PC-9 (cell line): ENCODE measurements around the gene MAP3K5. TPM values are rescaled to one million over a fixed set of nuclear protein-coding genes. Genes with fewer than 3 reads are reported as not detected.

Source experiments
- BruUV-seq: library from RNA; stranded (reverse); fragments of 400-500 nt; replicated peaks from 2 replicates; lab custom pipeline; 2021; lab: Mats Ljungman, UMichigan
- CTCF ChIA-PET: fragments of 300-600 bp; sonication (Branson Sonifier 250); formaldehyde crosslinking; loops from one replicate; lab custom pipeline; 2022; ENCODE audit warnings: antibody characterized with exemption; lab: Charles Lee
- POLR2A ChIA-PET: fragments of 300-600 bp; sonication (Branson Sonifier 250); formaldehyde crosslinking; loops from one replicate; lab custom pipeline; 2022; ENCODE audit warnings: antibody characterized with exemption; ENCODE audit not compliant: unreplicated experiment; lab: Charles Lee
- DNase-seq, 2 experiments: peaks; one replicate each; pipeline versions ENCODE4 v3.0.0 to v3.0.0-alpha.2; 2015 to 2022; ENCODE audit warnings: mixed read lengths in 1 of 2
- H2AFZ ChIP-seq: fragments of 200-600 bp; sonication (generic); 2 replicates; pipeline ENCODE4 v1.8.1; 2017; ENCODE audit warnings: antibody characterized with exemption
- H3F3A ChIP-seq: fragments of 200-600 bp; sonication (generic); 2 replicates; pipeline ENCODE4 v1.8.1; 2017; ENCODE audit warnings: antibody characterized with exemption, mild to moderate bottlenecking, low read depth; ENCODE audit not compliant: insufficient read depth
- H3K27ac ChIP-seq: fragments of 200-600 bp; sonication (generic); 2 replicates; pipeline ENCODE4 v1.6.1; 2016; ENCODE audit warnings: mixed run types
- H3K27me3 ChIP-seq: fragments of 200-600 bp; sonication (generic); 2 replicates; pipeline ENCODE4 v1.6.1; 2016; ENCODE audit warnings: low read depth, mixed run types; ENCODE audit not compliant: insufficient read depth
- H3K36me3 ChIP-seq: fragments of 200-600 bp; sonication (generic); 2 replicates; pipeline ENCODE4 v1.6.1; 2016; ENCODE audit warnings: low read depth, mixed run types
- H3K4me1 ChIP-seq: fragments of 200-600 bp; sonication (generic); replicated peaks from 2 replicates; pipeline ENCODE4 v1.6.1; 2016; ENCODE audit warnings: mixed run types; ENCODE audit not compliant: insufficient read depth
- H3K4me2 ChIP-seq: fragments of 200-600 bp; sonication (generic); 2 replicates; pipeline ENCODE4 v1.6.1; 2017; ENCODE audit warnings: mixed run types
- H3K4me3 ChIP-seq: fragments of 200-600 bp; sonication (generic); 2 replicates; pipeline ENCODE4 v1.6.1; 2016; ENCODE audit warnings: mixed run types
- H3K79me2 ChIP-seq: fragments of 200-600 bp; sonication (generic); 2 replicates; pipeline ENCODE4 v1.6.1; 2017; ENCODE audit warnings: low read depth, mixed run types
- H3K9me2 ChIP-seq: fragments of 200-600 bp; sonication (generic); 2 replicates; pipeline ENCODE4 v1.8.1; 2017; ENCODE audit warnings: mild to moderate bottlenecking; ENCODE audit not compliant: insufficient read depth
- H3K9me3 ChIP-seq: fragments of 200-600 bp; sonication (generic); 2 replicates; pipeline ENCODE4 v1.8.1; 2016; ENCODE audit warnings: low read depth; ENCODE audit not compliant: insufficient read depth
- H4K20me1 ChIP-seq: fragments of 200-600 bp; sonication (generic); 2 replicates; pipeline ENCODE4 v1.8.1; 2017; ENCODE audit not compliant: insufficient read depth
- EZH2 ChIP-seq: fragments of 200-600 bp; sonication (generic); IDR thresholded peaks from 2 replicates; pipeline ENCODE4 v1.8.0; 2017; ENCODE audit warnings: antibody characterized with exemption, low read depth
- intact Hi-C: fragments of 100-400 bp; cut with micrococcal nuclease; formaldehyde crosslinking; loops from one replicate; pipeline ENCODE4 v1.10.0; 2022; ENCODE audit not compliant: unreplicated experiment
- total RNA-seq: library from RNA; stranded (reverse); gene quantifications from 2 replicates; pipeline ENCODE4 v1.2.3, GENCODE V29; 2021
- TF ChIP-seq, protein P1 (sequence below): fragments of 200-600 bp; sonication (generic); conservative IDR thresholded peaks from 2 replicates; pipeline ENCODE4 v1.6.1; 2017; ENCODE audit warnings: mixed run types, antibody characterized with exemption, mild to moderate bottlenecking, moderate library complexity

MAP3K5 gene
- total RNA-seq, 1 experiment from 2014 or later: 10.9 TPM

DNA sequence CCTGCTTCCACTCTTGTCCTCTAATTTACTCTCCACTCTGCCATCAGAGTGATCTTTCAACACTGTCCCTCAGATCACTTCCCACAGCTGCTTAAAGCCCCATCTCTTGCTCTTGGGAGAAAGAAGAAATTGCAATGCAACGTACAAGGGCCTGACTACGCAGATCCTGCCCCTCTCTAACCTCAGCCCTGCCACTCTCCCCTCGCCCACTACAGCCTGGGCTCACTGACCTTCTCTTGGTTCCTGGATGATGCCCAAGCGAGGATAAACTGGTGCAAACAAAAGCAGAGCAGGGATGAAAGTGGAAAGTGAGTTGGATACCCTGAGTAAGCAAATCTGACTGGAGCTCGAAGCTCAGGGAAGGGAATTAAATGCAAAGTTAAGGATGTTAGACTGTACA is 92.9 kb downstream of the MAP3K5 start:
- Histone ChIP-seq H3K4me1 (peaks cover 29% of the 10 kb centered on the region), H3K79me2 (peaks cover 5% of the 10 kb centered on the region; the same call in 1 of the 2 replicates), H3K4me3 (no peak overlapping the region), H4K20me1 (no peaks in the 10 kb centered on the region), H3K27ac (no peak overlapping the region), H3K4me2 (no peak overlapping the region), H2AFZ (no peak overlapping the region), H3K36me3 (peaks cover 23% of the 10 kb centered on the region), H3F3A (peaks cover 14% of the 10 kb centered on the region; the same call in 1 of the 2 replicates), H3K27me3 (no peaks in the 10 kb centered on the region), H3K9me2 (no peaks in the 10 kb centered on the region), H3K9me3 (no peaks in the 10 kb centered on the region)
- ChIA-PET POLR2A (no interaction called here), CTCF (no interaction called here)
- DNase-seq: no peak
- intact Hi-C loops: no loop called here
- TF ChIP-seq EZH2: no peak
- TF ChIP-seq, protein P1, sequence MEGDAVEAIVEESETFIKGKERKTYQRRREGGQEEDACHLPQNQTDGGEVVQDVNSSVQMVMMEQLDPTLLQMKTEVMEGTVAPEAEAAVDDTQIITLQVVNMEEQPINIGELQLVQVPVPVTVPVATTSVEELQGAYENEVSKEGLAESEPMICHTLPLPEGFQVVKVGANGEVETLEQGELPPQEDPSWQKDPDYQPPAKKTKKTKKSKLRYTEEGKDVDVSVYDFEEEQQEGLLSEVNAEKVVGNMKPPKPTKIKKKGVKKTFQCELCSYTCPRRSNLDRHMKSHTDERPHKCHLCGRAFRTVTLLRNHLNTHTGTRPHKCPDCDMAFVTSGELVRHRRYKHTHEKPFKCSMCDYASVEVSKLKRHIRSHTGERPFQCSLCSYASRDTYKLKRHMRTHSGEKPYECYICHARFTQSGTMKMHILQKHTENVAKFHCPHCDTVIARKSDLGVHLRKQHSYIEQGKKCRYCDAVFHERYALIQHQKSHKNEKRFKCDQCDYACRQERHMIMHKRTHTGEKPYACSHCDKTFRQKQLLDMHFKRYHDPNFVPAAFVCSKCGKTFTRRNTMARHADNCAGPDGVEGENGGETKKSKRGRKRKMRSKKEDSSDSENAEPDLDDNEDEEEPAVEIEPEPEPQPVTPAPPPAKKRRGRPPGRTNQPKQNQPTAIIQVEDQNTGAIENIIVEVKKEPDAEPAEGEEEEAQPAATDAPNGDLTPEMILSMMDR: no peak
- BruUV-seq: no TSS peak

DNA sequence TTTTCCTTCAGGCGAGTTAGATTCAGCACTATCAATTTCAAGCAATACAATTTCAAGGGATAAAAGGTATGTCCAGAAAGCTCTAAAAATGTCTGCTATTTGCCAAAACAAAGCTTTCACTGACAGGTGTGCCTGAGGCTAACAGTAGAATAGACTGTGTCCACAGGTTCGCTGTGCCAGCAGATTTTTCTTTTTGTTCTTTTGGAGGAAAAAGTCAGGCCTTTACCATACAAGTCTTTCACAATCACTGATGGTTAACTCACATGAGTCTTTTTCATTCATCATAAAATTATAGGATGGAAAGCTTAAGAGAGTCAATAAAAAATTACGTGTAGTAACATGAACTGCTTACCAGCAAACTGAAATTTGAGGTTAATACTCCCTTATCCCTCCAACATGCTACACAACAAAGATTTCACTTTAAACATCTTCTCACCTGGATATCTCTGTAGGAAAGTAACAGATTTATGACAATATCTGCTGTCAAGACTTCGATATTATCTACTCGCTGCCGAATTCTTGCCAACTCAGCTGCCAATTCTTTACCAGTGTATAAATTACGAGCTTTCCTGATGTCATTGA is 95.4 kb downstream of the MAP3K5 start:
- H3F3A ChIP-seq: peaks cover 14% of the 10 kb centered on the region; the same call in 1 of the 2 replicates
- POLR2A ChIA-PET: no interaction called here
- no peaks in the 10 kb centered on the region for H3K27me3 ChIP-seq
- intact Hi-C loops: no loop called here
- peaks cover 19% of the 10 kb centered on the region for H3K4me1 ChIP-seq
- no peak overlapping the region for H3K27ac ChIP-seq
- no peaks in the 10 kb centered on the region for H3K9me2 ChIP-seq
- H3K36me3 ChIP-seq: peaks cover 27% of the 10 kb centered on the region
- CTCF ChIA-PET: no interaction called here
- TF ChIP-seq EZH2: no peak
- TF ChIP-seq, protein P1: no peak
- no peak overlapping the region for H2AFZ ChIP-seq
- H3K4me3 ChIP-seq: no peak overlapping the region
- peaks cover 5% of the 10 kb centered on the region; the same call in 1 of the 2 replicates for H3K79me2 ChIP-seq
- DNase-seq: no peak
- BruUV-seq: no TSS peak
- H3K4me2 ChIP-seq: no peak overlapping the region
- H4K20me1 ChIP-seq: no peaks in the 10 kb centered on the region
- no peaks in the 10 kb centered on the region for H3K9me3 ChIP-seq

DNA sequence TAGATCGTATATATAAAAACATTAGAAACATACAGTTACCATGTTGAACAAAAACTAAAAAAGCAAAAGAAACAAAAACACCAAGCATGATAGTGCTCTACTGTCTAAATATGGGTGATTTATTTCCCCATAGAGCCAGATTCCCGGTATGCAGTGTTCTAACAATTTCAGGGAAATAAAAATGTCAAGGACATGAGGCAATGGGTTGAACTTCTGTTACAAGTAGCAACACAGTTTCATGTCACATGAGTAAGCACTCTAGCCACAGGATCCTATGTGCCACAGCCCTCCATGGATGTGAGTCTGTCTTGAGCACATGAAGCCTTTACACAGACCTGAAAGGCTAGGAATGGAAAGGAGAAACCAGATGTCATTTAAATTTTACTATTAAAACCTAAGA is 96.0 kb downstream of the MAP3K5 start:
- ChIA-PET CTCF (no interaction called here), POLR2A (no interaction called here)
- Histone ChIP-seq H3K27ac (no peak overlapping the region), H3F3A (peaks cover 14% of the 10 kb centered on the region; the same call in 1 of the 2 replicates), H3K36me3 (peaks cover 27% of the 10 kb centered on the region), H4K20me1 (no peaks in the 10 kb centered on the region), H3K9me3 (no peaks in the 10 kb centered on the region), H3K4me1 (peaks cover 19% of the 10 kb centered on the region), H3K79me2 (peaks cover 5% of the 10 kb centered on the region; the same call in 1 of the 2 replicates), H3K4me2 (no peak overlapping the region), H3K9me2 (no peaks in the 10 kb centered on the region), H2AFZ (no peak overlapping the region), H3K4me3 (no peak overlapping the region), H3K27me3 (no peaks in the 10 kb centered on the region)
- no peak for TF ChIP-seq EZH2
- TF ChIP-seq, protein P1: no peak
- no TSS peak for BruUV-seq
- intact Hi-C loops: no loop called here
- no peak for DNase-seq
